ENCODE measurements around the gene PGLYRP1.

DNA sequence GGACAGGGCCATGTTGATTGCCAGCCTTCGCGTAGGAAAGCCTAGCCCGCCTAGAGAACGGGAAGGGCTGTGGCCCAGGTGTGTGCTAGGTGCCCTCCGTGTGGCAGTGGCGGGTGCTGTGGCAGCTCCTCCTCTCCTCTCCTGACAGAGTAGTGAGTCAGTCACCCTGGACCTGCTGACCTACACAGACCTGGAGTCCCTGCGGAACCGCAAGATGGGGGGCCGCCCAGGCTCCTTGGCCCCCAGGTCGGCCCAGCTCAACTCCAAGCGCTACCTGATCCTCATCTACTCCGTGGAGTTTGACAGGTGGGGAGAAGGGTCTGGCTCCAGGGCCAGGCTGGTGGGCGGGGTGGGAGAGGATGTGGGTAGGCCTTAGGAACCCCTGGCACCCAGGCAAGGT lies 16.4 kb downstream of the PGLYRP1 start:
- no peak for TF ChIP-seq CTCF (IDR thresholded peaks at IDR 0.05)
- TF ChIP-seq POLR2AphosphoS5 (IDR thresholded peaks at IDR 0.05; ENCODE audit: low read depth, low read length): no peak
- no peak for TF ChIP-seq TCF7L2 (IDR thresholded peaks at IDR 0.05; ENCODE audit: low read depth, low read length)
- no peak for TF ChIP-seq REST (IDR thresholded peaks at IDR 0.05; ENCODE audit: insufficient read depth in 1 of 2, low read depth in 2 of 2, low read length in 1 of 2)
